Liver (tissue), 9 donors: ENCODE data around the gene GNAI2. TPM values are rescaled to one million over a fixed set of nuclear protein-coding genes. Genes with fewer than 3 reads are reported as not detected.

Experiments
- DNase-seq: peaks from one replicate; pipeline ENCODE4 v3.0.0-alpha.2; 2017; ENCODE audit warnings: low spot score
- H3K27ac ChIP-seq, 2 donors: one replicate each; pipeline ENCODE4 v1.7.0; 2013; ENCODE audit warnings: inconsistent platforms in 2 of 2, low read length in 2 of 2, control low read depth in 1 of 2, low read depth in 1 of 2, mild to moderate bottlenecking in 1 of 2
- H3K27me3 ChIP-seq, 4 donors: one replicate each; pipeline versions ENCODE4 v1.6.1 to v1.7.0; 2013; ENCODE audit warnings: low read length in 3 of 4, inconsistent platforms in 1 of 4, mild to moderate bottlenecking in 1 of 4, moderate library complexity in 1 of 4; ENCODE audit not compliant: control insufficient read depth in 4 of 4, insufficient read depth in 4 of 4
- H3K36me3 ChIP-seq, 4 donors: one replicate each; pipeline versions ENCODE4 v1.6.1 to v1.7.0; 2013; ENCODE audit warnings: low read length in 3 of 4, mild to moderate bottlenecking in 3 of 4, low read depth in 1 of 4, moderate library complexity in 1 of 4; ENCODE audit not compliant: control insufficient read depth in 4 of 4, insufficient read depth in 3 of 4
- H3K4me1 ChIP-seq, 4 donors: one replicate each; pipeline versions ENCODE4 v1.6.1 to v1.7.0; 2013; ENCODE audit warnings: low read length in 3 of 4, mild to moderate bottlenecking in 3 of 4, moderate library complexity in 1 of 4; ENCODE audit not compliant: control insufficient read depth in 4 of 4, insufficient read depth in 4 of 4
- H3K4me3 ChIP-seq, 3 donors: one replicate each; pipeline versions ENCODE4 v1.6.1 to v1.7.0; 2013; ENCODE audit warnings: low read length in 3 of 3, control low read depth in 1 of 3, low read depth in 1 of 3, mild to moderate bottlenecking in 1 of 3
- H3K9ac ChIP-seq, 2 donors: one replicate each; pipeline ENCODE4 v1.7.0; 2013; ENCODE audit warnings: low read length in 2 of 2, mild to moderate bottlenecking in 2 of 2, moderate library complexity in 2 of 2, control low read depth in 1 of 2, low read depth in 1 of 2
- H3K9me3 ChIP-seq, 4 donors: one replicate each; pipeline versions ENCODE4 v1.6.1 to v1.7.0; 2013; ENCODE audit warnings: low read length in 3 of 4; ENCODE audit not compliant: control insufficient read depth in 4 of 4
- ATF3 ChIP-seq: IDR thresholded peaks from 2 replicates; pipeline ENCODE4 v1.6.1; 2016; ENCODE audit warnings: antibody characterized with exemption
- EGR1 ChIP-seq, 2 donors: IDR thresholded peaks; 2 replicates each; pipeline ENCODE4 v1.6.1; 2016 to 2018; ENCODE audit warnings: antibody characterized with exemption in 2 of 2, low read depth in 2 of 2
- FOXA1 ChIP-seq: IDR thresholded peaks from 2 replicates; pipeline ENCODE4 v1.6.1; 2016; ENCODE audit warnings: antibody characterized with exemption
- GABPA ChIP-seq, 2 donors: IDR thresholded peaks in 1 of 2; conservative IDR thresholded peaks in 1 of 2; 2 replicates each; pipeline ENCODE4 v1.6.1; 2016; ENCODE audit warnings: antibody characterized with exemption in 2 of 2, mild to moderate bottlenecking in 1 of 2, moderate library complexity in 1 of 2
- HNF4A ChIP-seq, 2 donors: conservative IDR thresholded peaks; 2 replicates each; pipeline ENCODE4 v1.6.1; 2016; ENCODE audit warnings: antibody characterized with exemption in 2 of 2, mild to moderate bottlenecking in 2 of 2
- HNF4G ChIP-seq: IDR thresholded peaks from 2 replicates; pipeline ENCODE4 v1.6.1; 2016; ENCODE audit warnings: antibody characterized with exemption
- NR2F2 ChIP-seq: IDR thresholded peaks from 2 replicates; pipeline ENCODE4 v1.6.1; 2016; ENCODE audit warnings: antibody characterized with exemption
- RAD21 ChIP-seq, 2 donors: IDR thresholded peaks; 2 replicates each; pipeline ENCODE4 v1.6.1; 2016; ENCODE audit warnings: antibody characterized with exemption in 2 of 2, mild to moderate bottlenecking in 2 of 2
- REST ChIP-seq: IDR thresholded peaks from 2 replicates; pipeline ENCODE4 v1.6.1; 2016; ENCODE audit warnings: antibody characterized with exemption, mild to moderate bottlenecking
- RXRA ChIP-seq, 2 donors: IDR thresholded peaks; 2 replicates each; pipeline ENCODE4 v1.6.1; 2017 to 2018; ENCODE audit warnings: antibody characterized with exemption in 2 of 2, mild to moderate bottlenecking in 1 of 2
- SP1 ChIP-seq: IDR thresholded peaks from 2 replicates; pipeline ENCODE4 v1.6.1; 2018; ENCODE audit warnings: antibody characterized with exemption, mild to moderate bottlenecking
- TAF1 ChIP-seq: conservative IDR thresholded peaks from 2 replicates; pipeline ENCODE4 v1.6.1; 2016; ENCODE audit warnings: antibody characterized with exemption, mild to moderate bottlenecking
- ZBTB33 ChIP-seq: IDR thresholded peaks from 2 replicates; pipeline ENCODE4 v1.6.1; 2016; ENCODE audit warnings: antibody characterized with exemption
- WGBS: extraction: QIAGEN DNeasy Blood & Tissue Kit; methylation state at CpG from one replicate; pipeline ENCODE4 v1.1.7; 2013; 5-methylcytosine and 5-hydroxymethylcytosine counted together
- polyA plus RNA-seq, 2 donors: library from polyadenylated mRNA; stranded (reverse) in 1 of 2; unstranded in 1 of 2; fragments of 200-250 nt in 1 of 2; fragments of >200 nt in 1 of 2; fragmentation: Nextera tagmentation in 1 of 2; extraction: Ambion mirVana in 1 of 2; gene quantifications; one replicate each; pipeline versions ENCODE4 v1.2.1 to v1.2.3, GENCODE V29; 2013 to 2015
- total RNA-seq, 2 donors: library from RNA; depleted of rRNA; stranded (reverse); fragments of >200 nt; gene quantifications; one replicate each; pipeline ENCODE4 v1.2.3, GENCODE V29; 2014
- TF ChIP-seq, protein P1 (sequence below): IDR thresholded peaks from 2 replicates; pipeline ENCODE4 v1.6.1; 2016; ENCODE audit warnings: antibody characterized with exemption
- donor health status: healthy.
- donor health status: healthy.
- donor health status: healthy.
- donor health status: healthy.
- donor health status: healthy.

The GNAI2 gene
- total and polyA plus RNA-seq, 4 donors = 58.3 to 86.3 (median 62.3) TPM

DNA sequence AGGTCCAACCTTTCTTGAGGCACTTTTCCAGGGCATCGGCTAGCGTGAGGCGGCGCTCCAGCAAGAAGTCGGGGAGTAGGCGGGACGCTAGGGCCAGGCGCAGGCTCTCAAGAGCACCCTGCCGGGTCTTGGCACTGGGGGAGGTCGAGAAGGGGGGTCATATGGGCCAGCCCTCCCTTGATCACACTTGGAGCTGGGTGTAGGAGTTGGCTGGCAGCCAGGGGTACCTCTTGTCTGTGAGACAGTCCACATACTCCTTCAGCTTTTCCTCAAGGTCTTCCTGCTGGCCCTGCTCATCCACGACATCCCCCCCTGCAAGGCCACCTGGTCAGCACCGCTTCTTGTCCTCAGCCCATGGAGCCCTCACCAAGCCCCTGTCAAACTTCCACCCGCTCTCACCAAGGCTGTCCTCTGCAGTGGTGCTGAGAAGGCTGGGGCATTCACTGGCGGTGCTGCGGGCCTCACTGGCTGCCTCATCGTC, 54.2 kb downstream of the GNAI2 start:
- no peaks in the 10 kb centered on the region for H3K9me3 ChIP-seq
- DNase-seq = no peak
- H3K36me3 ChIP-seq = peaks cover 5 to 41% (median 22%) of the 10 kb centered on the region in 4 donors
- peaks cover 5 to 25% (median 17%) of the 10 kb centered on the region in 4 donors for H3K4me1 ChIP-seq
- TF ChIP-seq ATF3 (no peak), SP1 (no peak), ZBTB33 (no peak), EGR1 (IDR thresholded peaks at IDR 0.05; ENCODE audit: low read depth in 2 of 2) (no peak), FOXA1 (no peak), RAD21 (IDR thresholded peaks at IDR 0.05) (no peak), NR2F2 (no peak), HNF4A (conservative IDR thresholded peaks at IDR 0.05) (no peak), RXRA (IDR thresholded peaks at IDR 0.05) (no peak), REST (no peak), HNF4G (no peak)
- TF ChIP-seq, protein P1, sequence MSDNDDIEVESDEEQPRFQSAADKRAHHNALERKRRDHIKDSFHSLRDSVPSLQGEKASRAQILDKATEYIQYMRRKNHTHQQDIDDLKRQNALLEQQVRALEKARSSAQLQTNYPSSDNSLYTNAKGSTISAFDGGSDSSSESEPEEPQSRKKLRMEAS = no peak
- H3K27ac ChIP-seq = peak overlapping the region in 1 of 2 donors; percentile 97
- 94% methylated on average over 16 of the region's 16 CpGs for WGBS
- H3K4me3 ChIP-seq = no peak overlapping the region
- no peaks in the 10 kb centered on the region for H3K27me3 ChIP-seq
- H3K9ac ChIP-seq = no peak overlapping the region

GRCh38 chr3:50292159-50293078, 56.4 kb downstream of the GNAI2 start, which contains the start of gene IFRD2:
TSS of gene IFRD2 (minus strand) at chr3:50292429. CDS start at chr3:50292274, 155 bp downstream.
- no peaks in the 10 kb centered on the region for H3K9me3 ChIP-seq
- peak; percentile 94 for DNase-seq
- H3K27ac ChIP-seq = peak within 1 kb of the TSS; percentile 95 to 97
- H3K4me1 ChIP-seq = peaks cover 5 to 27% (median 17%) of the 10 kb centered on the region in 4 donors
- no peaks in the 10 kb centered on the region for H3K27me3 ChIP-seq
- whole genome bisulfite sequencing = 1% methylated on average over 67 of the region's 67 CpGs
- H3K36me3 ChIP-seq = peaks cover 5 to 29% (median 17%) of the 10 kb centered on the region in 4 donors
- H3K9ac ChIP-seq = peak within 1 kb of the TSS; percentile 75 to 95
- H3K4me3 ChIP-seq = peak within 1 kb of the TSS; percentile 66 to 86 (median 81)
- TF ChIP-seq, protein P1 = peak; percentile 90
- peak; percentile 85 for TF ChIP-seq SP1
- peak in 1 of 2 donors; percentile 53 for TF ChIP-seq GABPA (IDR thresholded peaks at IDR 0.05 in 1 of 2, conservative IDR thresholded peaks at IDR 0.05 in 1 of 2)
- TF ChIP-seq EGR1 (IDR thresholded peaks at IDR 0.05; ENCODE audit: low read depth in 2 of 2) = peak in 1 of 2 donors; percentile 13
- TF ChIP-seq ZBTB33 = no peak
- TF ChIP-seq RAD21 (IDR thresholded peaks at IDR 0.05) = peak in 1 of 2 donors; percentile 48
- peak in 1 of 2 donors; percentile 36 for TF ChIP-seq HNF4A (conservative IDR thresholded peaks at IDR 0.05)
- TF ChIP-seq RXRA (IDR thresholded peaks at IDR 0.05) = peak in 1 of 2 donors; percentile 40
- TF ChIP-seq HNF4G = no peak
- TF ChIP-seq NR2F2 = no peak
- no peak for TF ChIP-seq TAF1
- no peak for TF ChIP-seq ATF3
- peak; percentile 78 for TF ChIP-seq REST
